Measurements from ENCODE around the gene F13B. TPM values are rescaled to one million over a fixed set of nuclear protein-coding genes. Genes with fewer than 3 reads are reported as not detected.
"Not testable (repeated sequence)": the region's sequence is repeated elsewhere in the genome, so short reads cannot be mapped to it uniquely, and the experiment has no call there.

The F13B gene
- total and polyA plus RNA-seq, 2 experiments from 2014 or later, result 5.5 to 12.3 TPM

- H3K4me1 ChIP-seq (ENCODE audit: insufficient read depth), result no peaks in the 10 kb centered on the region
- 67% methylated on average over 3 of the region's 4 CpGs for WGBS (ENCODE audit: low lambda C conversion rate, missing lambda C conversion rate)
- no peak overlapping the region for H3K4me3 ChIP-seq
- H3K9me2 ChIP-seq (replicated peaks; ENCODE audit: insufficient read depth), result no peaks in the 10 kb centered on the region
- H3K79me2 ChIP-seq, result no peaks in the 10 kb centered on the region
- no peak for TF ChIP-seq EZH2 (IDR thresholded peaks at IDR 0.05; ENCODE audit: borderline replicate concordance)
- TF ChIP-seq, protein P1, sequence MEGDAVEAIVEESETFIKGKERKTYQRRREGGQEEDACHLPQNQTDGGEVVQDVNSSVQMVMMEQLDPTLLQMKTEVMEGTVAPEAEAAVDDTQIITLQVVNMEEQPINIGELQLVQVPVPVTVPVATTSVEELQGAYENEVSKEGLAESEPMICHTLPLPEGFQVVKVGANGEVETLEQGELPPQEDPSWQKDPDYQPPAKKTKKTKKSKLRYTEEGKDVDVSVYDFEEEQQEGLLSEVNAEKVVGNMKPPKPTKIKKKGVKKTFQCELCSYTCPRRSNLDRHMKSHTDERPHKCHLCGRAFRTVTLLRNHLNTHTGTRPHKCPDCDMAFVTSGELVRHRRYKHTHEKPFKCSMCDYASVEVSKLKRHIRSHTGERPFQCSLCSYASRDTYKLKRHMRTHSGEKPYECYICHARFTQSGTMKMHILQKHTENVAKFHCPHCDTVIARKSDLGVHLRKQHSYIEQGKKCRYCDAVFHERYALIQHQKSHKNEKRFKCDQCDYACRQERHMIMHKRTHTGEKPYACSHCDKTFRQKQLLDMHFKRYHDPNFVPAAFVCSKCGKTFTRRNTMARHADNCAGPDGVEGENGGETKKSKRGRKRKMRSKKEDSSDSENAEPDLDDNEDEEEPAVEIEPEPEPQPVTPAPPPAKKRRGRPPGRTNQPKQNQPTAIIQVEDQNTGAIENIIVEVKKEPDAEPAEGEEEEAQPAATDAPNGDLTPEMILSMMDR (IDR thresholded peaks at IDR 0.05; ENCODE audit: poor library complexity), result no peak
- no peak for TF ChIP-seq EZH2phosphoT487 (IDR thresholded peaks at IDR 0.05; ENCODE audit: low read depth, severe bottlenecking, unreplicated experiment)
- H3K4me2 ChIP-seq, result no peak overlapping the region
- H3K27me3 ChIP-seq, result no peaks in the 10 kb centered on the region
- no peak for DNase-seq (ENCODE audit: low spot score)
- H4K20me1 ChIP-seq (ENCODE audit: insufficient read depth, poor library complexity, severe bottlenecking), result no peaks in the 10 kb centered on the region
- H3K27ac ChIP-seq, result no peak overlapping the region
- no peaks in the 10 kb centered on the region for H3K9me3 ChIP-seq (ENCODE audit: low read depth)
- no peaks in the 10 kb centered on the region for H3K36me3 ChIP-seq (replicated peaks; ENCODE audit: insufficient read depth, low read depth)
- H2AFZ ChIP-seq, result no peak overlapping the region
These were observed 24.3 kb downstream of the F13B start for GRCh38 chr1:197042676-197043341.

DNA sequence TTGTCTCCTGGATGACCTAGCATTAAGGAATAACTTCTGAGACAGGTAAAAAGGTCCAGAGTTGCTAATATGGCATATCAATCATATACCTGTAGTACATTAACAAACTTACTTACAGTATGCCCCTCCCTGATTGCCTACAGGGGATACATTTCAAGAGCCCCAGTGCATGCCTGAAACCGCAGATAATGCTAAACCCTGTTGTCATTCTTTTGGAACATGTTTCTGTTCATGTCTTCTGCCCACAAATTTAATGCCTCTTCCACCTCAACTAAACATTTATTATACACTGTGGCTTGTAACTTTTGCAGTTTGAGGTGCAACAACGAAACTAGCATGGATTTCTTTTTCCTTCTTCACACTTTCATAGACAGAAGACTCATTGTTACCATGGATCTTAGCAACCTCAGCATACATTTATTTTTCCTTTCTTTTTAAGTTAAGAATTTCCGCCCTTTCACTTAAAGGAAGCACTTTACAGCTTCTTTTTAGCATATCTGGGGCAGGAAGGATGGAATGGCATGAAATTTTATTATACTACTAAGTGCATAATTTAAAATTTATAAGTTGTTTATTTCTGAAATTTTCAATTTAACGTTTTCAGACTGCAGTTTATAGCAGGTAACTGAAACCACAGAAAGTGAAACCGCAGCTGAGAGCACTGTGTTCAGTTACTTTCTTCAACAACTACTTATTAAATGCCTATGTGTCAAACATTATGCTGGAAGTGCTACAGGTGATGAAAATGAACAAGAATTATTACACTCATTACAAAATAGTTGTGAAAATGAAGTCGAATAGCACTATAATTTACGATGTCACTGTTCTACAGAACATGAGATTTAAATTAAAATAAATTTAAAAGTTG is 25.3 kb downstream of the F13B start:
- Histone ChIP-seq H2AFZ (no peak overlapping the region), H4K20me1 (ENCODE audit: insufficient read depth, poor library complexity, severe bottlenecking) (no peaks in the 10 kb centered on the region), H3K36me3 (replicated peaks; ENCODE audit: insufficient read depth, low read depth) (no peaks in the 10 kb centered on the region), H3K9me3 (ENCODE audit: low read depth) (no peaks in the 10 kb centered on the region), H3K27ac (no peak overlapping the region), H3K4me3 (no peak overlapping the region), H3K4me1 (ENCODE audit: insufficient read depth) (no peaks in the 10 kb centered on the region), H3K4me2 (no peak overlapping the region), H3K9me2 (replicated peaks; ENCODE audit: insufficient read depth) (no peaks in the 10 kb centered on the region), H3K79me2 (no peaks in the 10 kb centered on the region), H3K27me3 (no peaks in the 10 kb centered on the region)
- no peak for TF ChIP-seq EZH2 (IDR thresholded peaks at IDR 0.05; ENCODE audit: borderline replicate concordance)
- no peak for TF ChIP-seq EZH2phosphoT487 (IDR thresholded peaks at IDR 0.05; ENCODE audit: low read depth, severe bottlenecking, unreplicated experiment)
- TF ChIP-seq, protein P1 (IDR thresholded peaks at IDR 0.05; ENCODE audit: poor library complexity), result no peak
- WGBS (ENCODE audit: low lambda C conversion rate, missing lambda C conversion rate), result 80% methylated on average over 7 of the region's 7 CpGs
- DNase-seq (ENCODE audit: low spot score), result no peak

DNA sequence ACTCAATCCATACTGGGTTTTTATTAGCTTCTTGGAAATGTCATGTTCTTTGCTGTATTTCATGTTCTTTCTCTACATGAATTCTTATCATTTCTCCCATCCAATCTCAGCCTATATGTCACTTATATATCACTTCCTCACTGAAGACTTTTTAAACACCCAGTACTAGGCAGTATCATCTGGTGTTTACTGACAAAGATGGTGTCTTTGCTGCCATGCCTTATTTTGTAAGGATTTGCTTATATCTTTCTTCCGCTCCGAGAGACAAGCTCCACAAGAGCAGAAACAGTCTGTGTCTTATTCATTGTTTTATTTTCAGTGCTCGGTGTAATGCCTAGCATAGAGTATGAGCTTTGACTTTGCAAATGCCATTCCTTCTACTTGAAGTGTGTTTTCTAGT is 30.2 kb downstream of the F13B start:
- Histone ChIP-seq H3K4me3 (no peak overlapping the region), H3K9me3 (ENCODE audit: low read depth) (no peaks in the 10 kb centered on the region), H3K4me2 (no peak overlapping the region), H3K4me1 (ENCODE audit: insufficient read depth) (no peaks in the 10 kb centered on the region), H3K9me2 (replicated peaks; ENCODE audit: insufficient read depth) (no peaks in the 10 kb centered on the region), H4K20me1 (ENCODE audit: insufficient read depth, poor library complexity, severe bottlenecking) (no peaks in the 10 kb centered on the region), H3K79me2 (no peaks in the 10 kb centered on the region), H3K36me3 (replicated peaks; ENCODE audit: insufficient read depth, low read depth) (no peaks in the 10 kb centered on the region), H2AFZ (no peak overlapping the region), H3K27ac (no peak overlapping the region), H3K27me3 (no peaks in the 10 kb centered on the region)
- DNase-seq (ENCODE audit: low spot score), result no peak
- 97% methylated on average over 3 of the region's 3 CpGs for WGBS (ENCODE audit: low lambda C conversion rate, missing lambda C conversion rate)
- TF ChIP-seq, protein P1 (IDR thresholded peaks at IDR 0.05; ENCODE audit: poor library complexity), result no peak
- TF ChIP-seq EZH2phosphoT487 (IDR thresholded peaks at IDR 0.05; ENCODE audit: low read depth, severe bottlenecking, unreplicated experiment), result no peak
- TF ChIP-seq EZH2 (IDR thresholded peaks at IDR 0.05; ENCODE audit: borderline replicate concordance), result no peak

- not testable (repeated sequence) for H3K9me2 ChIP-seq (replicated peaks; ENCODE audit: insufficient read depth); H2AFZ ChIP-seq; H3K27ac ChIP-seq; H3K79me2 ChIP-seq; DNase-seq (ENCODE audit: low spot score); H3K36me3 ChIP-seq (replicated peaks; ENCODE audit: insufficient read depth, low read depth); H3K4me3 ChIP-seq; H3K27me3 ChIP-seq; H3K9me3 ChIP-seq (ENCODE audit: low read depth); H3K4me1 ChIP-seq (ENCODE audit: insufficient read depth); H4K20me1 ChIP-seq (ENCODE audit: insufficient read depth, poor library complexity, severe bottlenecking); H3K4me2 ChIP-seq
- WGBS (ENCODE audit: low lambda C conversion rate, missing lambda C conversion rate), result 83% methylated on average over 6 of the region's 6 CpGs
These were observed 32.3 kb downstream of the F13B start for GRCh38 chr1:197034631-197035339.
